H54 (cell line): Measurements from ENCODE around the gene ST6GALNAC2.
"Not testable (repeated sequence)": the region's sequence is repeated elsewhere in the genome, so short reads cannot be mapped to it uniquely, and the experiment has no call there.

Source experiments
- DNase-seq: peaks from one replicate; pipeline ENCODE4 v3.0.0; 2011; ENCODE audit warnings: low spot score, mixed read lengths; ENCODE audit not compliant: insufficient read length
- FAIRE-seq: peaks from 3 replicates; lab custom pipeline; 2011; peaks lifted over from hg19 to GRCh38; lab: Jason Lieb, UNC
- POLR2A ChIP-seq: IDR thresholded peaks from 2 replicates; pipeline ENCODE4 v1.6.1; 2011; ENCODE audit warnings: low read depth, mild to moderate bottlenecking, low read length

The ST6GALNAC2 gene

DNA sequence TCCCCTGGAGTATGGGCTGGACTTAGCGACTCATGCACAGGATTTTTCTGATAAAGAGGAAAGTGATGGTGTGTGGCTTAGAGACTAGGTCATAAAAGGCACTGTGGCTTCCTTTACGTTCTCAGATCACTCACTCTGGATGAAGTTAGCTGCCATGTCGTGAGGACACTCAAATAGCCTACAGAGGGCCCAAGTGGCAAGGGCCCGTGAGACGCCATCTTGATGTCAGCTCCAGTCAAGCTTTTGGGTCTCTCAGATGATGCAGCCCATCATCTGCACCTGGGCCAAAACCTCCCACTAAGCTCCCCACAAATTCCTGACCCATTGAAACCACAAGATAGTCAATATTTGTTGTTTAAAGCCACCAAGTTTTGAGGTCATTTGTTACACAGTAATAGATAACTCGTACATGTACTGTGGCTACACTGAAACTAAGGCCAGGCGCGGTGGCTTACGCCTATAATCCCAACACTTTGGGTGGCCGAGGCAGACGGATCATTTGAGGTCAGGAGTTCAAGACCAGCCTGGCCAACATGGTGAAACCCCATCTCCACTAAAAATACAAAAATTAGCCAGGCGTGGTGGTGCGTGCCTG lies 14.7 kb downstream of the ST6GALNAC2 start:
- DNase-seq: no peak
- TF ChIP-seq POLR2A: no peak
- FAIRE-seq: no peak

DNA sequence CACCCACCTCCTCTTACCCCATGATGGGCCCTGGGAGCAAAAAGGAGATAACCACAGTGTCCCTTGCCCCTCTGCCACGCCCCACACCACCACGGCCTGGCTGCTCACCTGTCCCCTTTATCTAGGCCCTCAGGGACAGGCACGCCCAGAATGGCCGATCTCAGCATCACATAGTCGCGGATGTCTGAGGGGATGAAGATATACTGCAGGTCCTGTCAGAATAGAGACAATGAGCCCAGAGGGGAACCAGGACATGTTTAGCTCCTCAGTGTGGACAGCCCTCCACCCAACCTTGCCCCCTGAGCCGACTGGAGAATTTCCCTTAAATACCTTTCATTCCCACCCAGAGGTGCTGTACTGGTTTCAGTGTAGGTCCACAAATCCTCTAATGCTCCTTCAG lies 15.2 kb downstream of the ST6GALNAC2 start:
- DNase-seq (no peak), FAIRE-seq (no peak)
- TF ChIP-seq POLR2A: no peak

DNA sequence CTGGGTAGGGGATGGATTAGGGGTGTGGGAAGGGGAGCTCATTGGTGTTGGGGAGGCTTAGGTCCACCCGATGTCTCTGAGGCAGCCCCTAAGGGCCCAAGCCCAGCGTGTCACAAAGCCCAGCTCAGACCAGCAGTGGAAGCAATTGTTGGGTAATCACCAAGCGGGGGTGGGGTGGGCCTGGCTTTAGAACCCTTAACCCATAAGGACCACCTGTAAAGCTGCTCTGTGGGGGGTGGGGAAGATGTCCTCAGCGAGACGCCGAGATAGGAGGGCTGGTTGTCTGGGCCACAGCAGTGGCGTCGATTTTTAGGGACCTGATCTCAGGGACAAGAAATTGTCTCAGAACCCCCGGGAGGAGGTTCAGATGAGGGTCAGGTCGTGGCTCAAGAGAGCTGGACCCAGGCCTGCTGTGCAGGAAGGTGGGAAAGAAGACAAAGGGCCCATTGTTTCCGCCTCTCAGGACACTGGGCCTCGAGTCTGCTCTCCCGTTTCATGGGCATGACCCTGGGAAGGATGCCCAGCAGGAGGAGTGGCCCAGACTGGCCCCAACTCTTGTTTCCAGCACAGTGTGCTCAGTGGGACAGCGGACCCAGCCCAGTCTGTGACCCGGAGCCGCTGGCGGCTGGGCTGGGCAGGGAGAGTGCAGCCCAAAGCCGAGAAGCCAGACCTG lies 15.9 kb downstream of the ST6GALNAC2 start:
- peak; percentile 67 for DNase-seq
- no peak for FAIRE-seq
- no peak for TF ChIP-seq POLR2A

DNA sequence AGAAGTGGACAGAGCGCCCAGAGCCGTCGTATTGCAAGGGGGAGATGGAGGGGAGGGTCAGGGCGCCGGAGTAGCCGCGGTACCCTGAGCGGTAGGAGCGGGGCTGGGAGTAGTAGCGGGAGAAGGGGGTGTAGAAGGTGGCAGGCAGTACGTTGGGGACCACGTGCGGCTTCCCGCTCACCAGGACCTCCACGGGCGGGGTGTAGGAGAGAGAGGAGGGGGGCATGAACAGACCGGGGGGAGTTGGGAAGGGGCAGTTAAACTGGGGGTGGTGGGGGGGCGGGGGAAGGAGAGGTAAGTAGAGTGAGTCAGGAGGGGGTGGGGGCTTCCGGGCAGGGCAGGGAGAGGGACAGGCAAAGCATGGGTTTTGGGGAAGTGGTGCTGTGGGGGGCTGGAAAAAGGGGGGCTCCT lies 16.8 kb downstream of the ST6GALNAC2 start:
- DNase-seq: no peak
- no peak for TF ChIP-seq POLR2A
- FAIRE-seq: no peak

DNA sequence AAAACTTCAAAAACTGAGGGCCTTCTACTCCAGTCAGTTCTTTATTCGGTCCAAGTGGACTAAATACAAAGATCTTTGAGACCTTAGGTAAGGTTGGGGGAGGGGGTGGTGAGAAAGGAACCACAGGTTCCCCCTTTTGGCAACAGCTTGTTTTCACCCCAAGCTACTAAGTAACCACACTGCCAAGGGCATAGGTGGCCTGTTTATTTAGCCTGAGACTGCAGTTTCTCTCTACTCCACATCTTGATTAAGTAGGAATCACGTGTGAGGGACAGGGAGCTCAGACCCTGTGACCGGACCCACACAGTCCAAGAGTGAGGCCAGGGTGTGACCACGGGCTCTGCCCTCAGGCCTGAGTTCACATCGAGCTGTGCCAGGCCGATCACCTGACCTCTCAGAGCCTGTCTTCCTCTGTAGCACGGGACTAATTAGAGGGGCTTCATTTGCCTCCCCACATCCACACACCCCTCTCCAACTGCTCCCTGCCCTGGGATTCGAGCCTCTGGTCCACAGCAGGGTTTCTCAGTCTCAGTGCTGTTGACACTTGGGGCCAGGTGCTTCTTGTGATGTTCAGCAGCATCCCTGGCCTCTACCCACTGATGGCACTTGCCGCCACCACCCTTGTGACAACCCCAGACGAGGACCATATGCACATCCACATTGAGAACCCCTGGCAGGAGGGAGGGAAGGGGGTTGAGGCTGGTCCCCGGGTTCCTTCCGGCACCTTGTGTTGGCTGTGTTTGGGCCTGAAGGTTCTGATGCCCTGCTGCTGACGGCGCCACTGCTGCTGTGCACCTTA lies 17.8 kb downstream of the ST6GALNAC2 start:
- no peak for DNase-seq
- no peak for TF ChIP-seq POLR2A
- no peak for FAIRE-seq

DNA sequence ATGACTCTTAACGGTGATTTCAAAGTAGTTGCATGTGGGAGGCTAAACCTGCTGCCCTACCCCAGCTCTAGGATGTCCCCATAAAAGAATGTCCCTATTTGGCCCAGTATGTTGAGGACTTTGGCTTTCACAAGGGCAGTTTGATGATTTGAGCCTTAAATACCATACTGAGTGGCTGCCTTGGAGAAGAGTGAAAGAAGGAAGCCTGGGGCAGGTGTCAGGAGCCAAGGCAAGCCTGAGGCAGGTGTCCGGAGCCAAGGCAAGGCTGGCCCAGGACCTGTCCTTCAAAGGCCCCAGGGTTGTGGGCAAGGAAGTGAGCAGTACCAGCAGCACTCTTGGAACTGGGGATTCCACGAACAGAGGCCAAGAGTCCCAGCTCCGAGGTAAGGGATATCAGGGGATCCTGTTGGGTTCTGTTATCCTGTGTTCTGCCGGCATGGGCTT lies 18.6 kb downstream of the ST6GALNAC2 start:
- TF ChIP-seq POLR2A: no peak
- FAIRE-seq: no peak
- DNase-seq: no peak

DNA sequence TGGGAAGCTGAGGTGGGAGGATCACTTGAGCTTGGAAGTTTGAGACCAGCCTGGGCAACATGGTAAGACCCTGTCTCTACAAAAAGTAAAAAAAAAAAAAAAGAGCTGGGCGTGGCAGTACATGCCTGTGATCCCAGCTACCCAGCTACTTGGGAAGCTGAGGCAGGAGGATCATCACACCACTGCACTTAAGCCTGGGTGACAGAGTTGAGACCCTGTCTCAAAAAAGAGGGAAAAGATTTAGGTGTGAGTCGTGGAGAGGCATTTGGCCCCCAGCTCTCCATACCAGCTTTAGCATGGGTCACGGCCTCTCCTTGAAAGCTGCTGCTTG lies 19.1 kb downstream of the ST6GALNAC2 start:
- TF ChIP-seq POLR2A: no peak
- no peak for FAIRE-seq
- no peak for DNase-seq

DNA sequence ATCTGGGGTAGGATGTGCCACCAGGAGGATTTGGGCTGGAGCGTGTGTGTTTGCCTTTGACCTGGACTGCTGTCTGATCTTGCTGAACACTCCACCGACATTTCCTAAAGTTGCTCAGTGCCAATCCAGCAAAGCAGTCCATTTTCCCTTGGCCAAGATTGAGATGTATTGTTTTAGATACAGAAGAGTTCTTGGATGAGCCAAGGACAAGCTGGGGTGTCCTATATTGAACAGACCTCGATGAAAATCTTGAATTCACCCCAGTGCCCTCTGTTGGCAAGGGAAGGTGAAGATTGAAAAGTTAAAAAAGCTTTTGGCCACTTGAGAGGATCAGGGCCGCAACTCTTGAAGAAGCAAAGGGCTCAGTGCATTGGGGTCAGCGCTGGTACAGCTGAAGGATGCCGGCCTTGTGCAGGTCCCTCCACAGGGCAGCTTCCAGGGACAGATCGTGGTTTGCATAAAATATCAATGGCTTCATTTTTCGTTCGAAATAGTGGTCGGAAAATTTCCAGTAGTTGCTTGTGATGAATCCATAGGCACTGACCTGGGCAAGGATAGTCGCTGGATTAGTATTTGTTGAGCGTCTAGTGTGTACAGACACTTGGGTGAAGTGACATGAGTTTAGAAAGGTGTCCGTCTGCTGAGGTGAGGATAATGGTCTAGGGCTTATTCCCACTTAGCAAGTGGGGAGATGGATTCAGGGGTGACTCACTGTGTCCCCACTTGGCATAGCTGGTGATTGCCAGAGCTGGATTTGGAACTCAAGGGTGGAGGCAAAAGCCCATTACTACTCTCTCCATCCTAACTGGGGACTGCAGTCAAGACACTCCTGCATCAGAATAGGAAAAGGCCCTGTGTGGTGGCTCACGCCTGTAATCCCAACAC lies 19.7 kb downstream of the ST6GALNAC2 start:
- no peak for TF ChIP-seq POLR2A
- no peak for DNase-seq
- FAIRE-seq: no peak

DNA sequence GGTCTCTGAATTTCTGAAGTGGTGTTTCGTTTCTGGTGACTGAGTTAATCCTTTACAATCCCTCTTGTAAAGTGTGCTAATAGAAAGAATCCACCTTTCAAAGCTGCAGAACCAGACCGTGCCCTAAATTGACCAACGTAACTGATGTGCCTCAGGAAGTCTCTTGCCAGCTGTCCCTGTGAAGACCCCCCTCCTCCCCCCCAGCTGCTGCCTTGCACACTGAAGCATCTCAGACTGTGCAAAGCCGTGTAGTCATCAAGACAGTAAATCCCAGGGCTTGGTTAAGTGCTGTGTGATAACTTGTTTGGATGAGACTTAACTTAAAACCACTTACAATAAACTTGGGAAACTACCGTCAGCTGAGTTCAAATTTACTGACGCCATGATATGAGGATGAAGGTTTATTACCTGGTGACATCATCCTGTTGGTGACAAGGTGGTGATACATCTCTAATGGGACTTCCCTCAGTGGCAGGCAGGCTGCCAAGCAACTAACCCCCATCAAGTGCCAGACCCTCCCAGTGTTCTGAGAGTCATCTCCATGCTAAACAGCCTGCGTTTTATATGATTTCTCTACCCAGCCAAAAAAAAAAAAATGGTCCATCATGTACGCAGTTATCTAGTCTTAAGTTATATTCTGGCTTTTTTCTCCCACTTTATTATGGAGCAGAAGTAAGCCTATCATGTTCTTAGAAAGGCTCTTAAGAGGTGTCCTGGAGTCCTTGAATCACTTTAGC lies 20.5 kb downstream of the ST6GALNAC2 start:
- DNase-seq, FAIRE-seq: not testable (repeated sequence)

DNA sequence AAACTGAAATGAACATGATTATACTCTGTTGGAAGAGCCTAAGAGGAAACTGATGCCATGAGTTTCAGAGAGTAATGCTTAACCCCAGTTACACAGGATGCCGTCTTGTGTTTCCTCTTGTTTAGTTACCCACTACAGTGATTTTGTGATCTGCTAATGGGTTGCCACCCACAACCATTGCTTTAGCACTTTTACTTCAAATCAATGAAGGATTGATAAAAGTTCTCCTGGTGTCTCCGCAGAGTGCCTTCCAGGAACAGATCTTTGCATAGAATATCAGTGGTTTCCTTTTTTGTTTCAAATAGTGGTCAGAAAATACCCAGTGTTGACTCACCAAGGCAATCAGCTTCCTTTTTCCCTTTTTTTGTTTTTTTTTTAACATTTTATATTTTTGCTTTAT lies 22.3 kb downstream of the ST6GALNAC2 start:
- DNase-seq, FAIRE-seq: not testable (repeated sequence)

DNA sequence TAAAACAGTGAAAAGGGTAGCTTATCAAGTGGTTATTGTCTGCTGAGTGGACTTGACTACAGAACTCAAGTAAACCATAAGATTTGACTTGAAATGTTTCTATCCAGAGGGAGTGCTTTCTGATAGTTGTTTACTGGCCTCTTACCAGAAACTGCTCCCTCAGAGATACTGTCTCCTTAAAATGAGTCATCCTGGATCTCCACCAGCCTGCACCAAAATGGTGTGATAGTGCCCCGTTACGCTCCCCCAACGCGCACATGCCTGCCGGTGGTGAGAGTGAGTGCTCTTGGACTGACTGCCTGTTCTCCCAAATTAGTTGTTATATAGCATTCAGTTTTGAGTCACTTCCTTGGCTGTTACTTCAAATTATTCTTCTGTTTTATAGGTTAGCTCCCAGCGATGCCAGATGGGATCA lies 22.9 kb downstream of the ST6GALNAC2 start:
- FAIRE-seq: no peak

DNA sequence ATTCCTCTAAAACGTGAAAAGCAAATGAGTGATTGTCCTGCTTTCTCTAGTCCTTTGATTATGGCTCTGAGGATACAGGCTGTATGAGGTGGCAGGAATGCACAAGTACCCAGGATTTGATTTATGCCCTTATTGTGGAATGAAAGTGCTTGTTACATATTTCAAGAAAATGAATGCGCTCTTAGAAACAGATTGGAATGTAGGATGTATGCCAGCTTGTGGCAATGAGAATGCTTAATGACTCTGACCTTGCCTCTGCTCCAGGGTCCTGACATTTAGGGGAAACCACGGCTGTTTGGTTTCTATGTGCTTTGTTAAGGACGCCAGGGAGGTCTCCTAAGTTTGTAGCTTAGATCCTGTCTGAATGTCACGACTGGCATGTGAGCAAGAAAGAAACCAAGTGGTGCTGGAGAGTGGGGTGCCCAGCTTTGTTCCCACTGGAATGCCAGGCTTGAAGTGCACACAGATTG lies 23.8 kb downstream of the ST6GALNAC2 start:
- TF ChIP-seq POLR2A: no peak
- FAIRE-seq (no peak), DNase-seq (no peak)

More for the DNA sequence above, 22.9 kb downstream of the ST6GALNAC2 start:
- peak; percentile 31; the same call in 1 of the 2 replicates for TF ChIP-seq POLR2A
- peak; percentile 61 for DNase-seq

DNA sequence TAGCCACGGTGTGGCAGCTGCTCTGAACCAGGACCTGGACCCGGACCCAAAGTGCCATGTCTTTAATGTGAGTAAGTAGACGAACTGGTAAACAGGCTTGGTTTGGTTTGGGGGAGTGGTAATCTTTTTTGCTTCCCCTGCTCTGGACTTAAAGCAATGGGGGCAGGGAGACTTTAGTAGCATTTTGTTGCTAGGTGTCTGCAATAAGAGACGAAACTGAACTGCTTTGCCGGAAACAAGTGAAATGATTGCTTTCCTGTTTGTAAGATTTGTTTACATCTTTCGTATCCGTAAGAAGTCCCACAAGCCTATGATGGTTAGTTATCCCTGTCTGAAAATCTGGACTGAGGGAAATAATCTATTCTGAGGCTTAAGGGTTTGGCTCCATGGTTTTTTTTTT lies 24.3 kb downstream of the ST6GALNAC2 start:
- no peak for TF ChIP-seq POLR2A
- FAIRE-seq: no peak
- DNase-seq: no peak
